ENCODE results near the gene SLC22A23. TPM values are rescaled to one million over a fixed set of nuclear protein-coding genes. Genes with fewer than 3 reads are reported as not detected.

The SLC22A23 gene
- polyA plus RNA-seq (2013, experiment 1 of 2): 11.7 TPM
- polyA plus RNA-seq (2013, experiment 2 of 2): 12.4 TPM

GRCh38 chr6:3456898-3457709, at the start of gene SLC22A23:
Gene SLC22A23 (minus strand): TSS chr6:3457050. CDS start chr6:3456559, 491 bp downstream.
- Histone ChIP-seq H3K4me3 (ENCODE audit: low read length) (peak within 1 kb of the TSS; percentile 67), H3K9ac (ENCODE audit: low read depth, low read length) (peak within 1 kb of the TSS; percentile 52; the same call in 1 of the 2 replicates)
- WGBS: under 1% methylated on average over 91 of the region's 97 CpGs

GRCh38 chr6:3506200-3506599, 49.4 kb upstream of the SLC22A23 start:
- WGBS: 87% methylated on average over 4 of the region's 4 CpGs
- Histone ChIP-seq H3K9ac (ENCODE audit: low read depth, low read length) (no peak overlapping the region), H3K4me1 (ENCODE audit: insufficient read depth, low read length) (peaks cover 24% of the 10 kb centered on the region)

More at GRCh38 chr6:3456898-3457709, at the start of gene SLC22A23:
- Histone ChIP-seq H3K36me3 (ENCODE audit: insufficient read depth, low read length) (no peaks in the 10 kb centered on the region), H3K27ac (ENCODE audit: low read depth, low read length) (no peak within 1 kb of the TSS), H3K4me1 (ENCODE audit: insufficient read depth, low read length) (peaks cover 36% of the 10 kb centered on the region), H3K27me3 (ENCODE audit: insufficient read depth, low read length) (peaks cover 61% of the 10 kb centered on the region), H3K9me3 (ENCODE audit: insufficient read depth, low read depth, low read length) (no peaks in the 10 kb centered on the region)

GRCh38 chr6:3504938-3505805, 48.3 kb upstream of the SLC22A23 start:
- peaks cover 15% of the 10 kb centered on the region for H3K4me1 ChIP-seq (ENCODE audit: insufficient read depth, low read length)
- no peak overlapping the region for H3K4me3 ChIP-seq (ENCODE audit: low read length)
- WGBS: 92% methylated on average over 13 of the region's 13 CpGs
- no peaks in the 10 kb centered on the region for H3K36me3 ChIP-seq (ENCODE audit: insufficient read depth, low read length)
- no peak overlapping the region for H3K9ac ChIP-seq (ENCODE audit: low read depth, low read length)
- no peak overlapping the region for H3K27ac ChIP-seq (ENCODE audit: low read depth, low read length)
- H3K27me3 ChIP-seq (ENCODE audit: insufficient read depth, low read length): no peaks in the 10 kb centered on the region
- H3K9me3 ChIP-seq (ENCODE audit: insufficient read depth, low read depth, low read length): no peaks in the 10 kb centered on the region

More at GRCh38 chr6:3506200-3506599, 49.4 kb upstream of the SLC22A23 start:
- H3K9me3 ChIP-seq (ENCODE audit: insufficient read depth, low read depth, low read length): no peaks in the 10 kb centered on the region
- H3K36me3 ChIP-seq (ENCODE audit: insufficient read depth, low read length): no peaks in the 10 kb centered on the region
- H3K27me3 ChIP-seq (ENCODE audit: insufficient read depth, low read length): no peaks in the 10 kb centered on the region
- H3K27ac ChIP-seq (ENCODE audit: low read depth, low read length): no peak overlapping the region
- H3K4me3 ChIP-seq (ENCODE audit: low read length): no peak overlapping the region

- WGBS: 94% methylated on average over 4 of the region's 5 CpGs
- Histone ChIP-seq H3K4me1 (ENCODE audit: insufficient read depth, low read length) (peaks cover 15% of the 10 kb centered on the region), H3K27ac (ENCODE audit: low read depth, low read length) (no peak overlapping the region), H3K4me3 (ENCODE audit: low read length) (no peak overlapping the region), H3K27me3 (ENCODE audit: insufficient read depth, low read length) (no peaks in the 10 kb centered on the region), H3K36me3 (ENCODE audit: insufficient read depth, low read length) (no peaks in the 10 kb centered on the region), H3K9ac (ENCODE audit: low read depth, low read length) (no peak overlapping the region), H3K9me3 (ENCODE audit: insufficient read depth, low read depth, low read length) (no peaks in the 10 kb centered on the region)
These were observed 47.5 kb upstream of the SLC22A23 start for GRCh38 chr6:3504354-3504753.

- no peaks in the 10 kb centered on the region for H3K27me3 ChIP-seq (ENCODE audit: insufficient read depth, low read length)
- H3K4me1 ChIP-seq (ENCODE audit: insufficient read depth, low read length): peaks cover 15% of the 10 kb centered on the region
- no peak overlapping the region for H3K27ac ChIP-seq (ENCODE audit: low read depth, low read length)
- no peak overlapping the region for H3K9ac ChIP-seq (ENCODE audit: low read depth, low read length)
- H3K4me3 ChIP-seq (ENCODE audit: low read length): no peak overlapping the region
- H3K36me3 ChIP-seq (ENCODE audit: insufficient read depth, low read length): no peaks in the 10 kb centered on the region
- 54% methylated on average over 6 of the region's 6 CpGs for WGBS
- no peaks in the 10 kb centered on the region for H3K9me3 ChIP-seq (ENCODE audit: insufficient read depth, low read depth, low read length)
These were observed 45.1 kb upstream of the SLC22A23 start for GRCh38 chr6:3501826-3502500.

- H3K4me1 ChIP-seq (ENCODE audit: insufficient read depth, low read length): peaks cover 15% of the 10 kb centered on the region
- H3K27me3 ChIP-seq (ENCODE audit: insufficient read depth, low read length): no peaks in the 10 kb centered on the region
- 92% methylated on average over 7 of the region's 7 CpGs for WGBS
- H3K9ac ChIP-seq (ENCODE audit: low read depth, low read length): no peak overlapping the region
- no peaks in the 10 kb centered on the region for H3K9me3 ChIP-seq (ENCODE audit: insufficient read depth, low read depth, low read length)
- no peak overlapping the region for H3K27ac ChIP-seq (ENCODE audit: low read depth, low read length)
- H3K36me3 ChIP-seq (ENCODE audit: insufficient read depth, low read length): no peaks in the 10 kb centered on the region
- no peak overlapping the region for H3K4me3 ChIP-seq (ENCODE audit: low read length)
These were observed 43.6 kb upstream of the SLC22A23 start for GRCh38 chr6:3500262-3501014.

- Histone ChIP-seq H3K9me3 (ENCODE audit: insufficient read depth, low read depth, low read length) (peaks cover 2% of the 10 kb centered on the region; the same call in 1 of the 2 replicates), H3K4me1 (ENCODE audit: insufficient read depth, low read length) (peaks cover 15% of the 10 kb centered on the region), H3K36me3 (ENCODE audit: insufficient read depth, low read length) (no peaks in the 10 kb centered on the region), H3K9ac (ENCODE audit: low read depth, low read length) (no peak overlapping the region), H3K27ac (ENCODE audit: low read depth, low read length) (no peak overlapping the region), H3K27me3 (ENCODE audit: insufficient read depth, low read length) (no peaks in the 10 kb centered on the region), H3K4me3 (ENCODE audit: low read length) (no peak overlapping the region)
- WGBS: 94% methylated on average over 1 of the region's 1 CpG
These were observed 42.8 kb upstream of the SLC22A23 start for GRCh38 chr6:3499603-3500002.

GRCh38 chr6:3496395-3496794, 39.5 kb upstream of the SLC22A23 start:
- Histone ChIP-seq H3K27ac (ENCODE audit: low read depth, low read length) (no peak overlapping the region), H3K27me3 (ENCODE audit: insufficient read depth, low read length) (no peaks in the 10 kb centered on the region), H3K9ac (ENCODE audit: low read depth, low read length) (no peak overlapping the region), H3K36me3 (ENCODE audit: insufficient read depth, low read length) (no peaks in the 10 kb centered on the region), H3K4me1 (ENCODE audit: insufficient read depth, low read length) (peaks cover under 1% of the 10 kb centered on the region), H3K9me3 (ENCODE audit: insufficient read depth, low read depth, low read length) (peaks cover 2% of the 10 kb centered on the region; the same call in 1 of the 2 replicates), H3K4me3 (ENCODE audit: low read length) (no peak overlapping the region)
- WGBS: no CpG with 5 or more reads among the region's 1 CpG

GRCh38 chr6:3494391-3495100, 37.7 kb upstream of the SLC22A23 start:
- Histone ChIP-seq H3K4me1 (ENCODE audit: insufficient read depth, low read length) (peaks cover 5% of the 10 kb centered on the region), H3K4me3 (ENCODE audit: low read length) (no peak overlapping the region), H3K9ac (ENCODE audit: low read depth, low read length) (no peak overlapping the region), H3K9me3 (ENCODE audit: insufficient read depth, low read depth, low read length) (peaks cover 2% of the 10 kb centered on the region; the same call in 1 of the 2 replicates), H3K36me3 (ENCODE audit: insufficient read depth, low read length) (no peaks in the 10 kb centered on the region), H3K27ac (ENCODE audit: low read depth, low read length) (no peak overlapping the region), H3K27me3 (ENCODE audit: insufficient read depth, low read length) (no peaks in the 10 kb centered on the region)
- 95% methylated on average over 6 of the region's 7 CpGs for WGBS

GRCh38 chr6:3490625-3490980, 33.8 kb upstream of the SLC22A23 start:
- Histone ChIP-seq H3K4me3 (ENCODE audit: low read length) (no peak overlapping the region), H3K27me3 (ENCODE audit: insufficient read depth, low read length) (no peaks in the 10 kb centered on the region), H3K4me1 (ENCODE audit: insufficient read depth, low read length) (peaks cover 12% of the 10 kb centered on the region), H3K36me3 (ENCODE audit: insufficient read depth, low read length) (no peaks in the 10 kb centered on the region), H3K9me3 (ENCODE audit: insufficient read depth, low read depth, low read length) (peaks cover 2% of the 10 kb centered on the region; the same call in 1 of the 2 replicates), H3K27ac (ENCODE audit: low read depth, low read length) (no peak overlapping the region), H3K9ac (ENCODE audit: low read depth, low read length) (no peak overlapping the region)
- 97% methylated on average over 2 of the region's 2 CpGs for WGBS
